Endothelial cell of umbilical vein (primary cell): ENCODE data around the gene PRDM2. TPM values are rescaled to one million over a fixed set of nuclear protein-coding genes. Genes with fewer than 3 reads are reported as not detected.

Source experiments
- BruUV-seq: library from RNA; stranded (reverse); fragments of 400-500 nt; replicated peaks from 2 replicates; lab custom pipeline; 2021; lab: Mats Ljungman, UMichigan
- CTCF ChIA-PET: fragments of 300-600, 350-600 bp; sonication (Branson Sonifier 250); formaldehyde crosslinking; loops from one replicate; lab custom pipeline; 2021; ENCODE audit warnings: antibody characterized with exemption, inconsistent platforms; lab: Charles Lee
- POLR2A ChIA-PET: fragments of 300-600, 350-600 bp; sonication (Branson Sonifier 250); formaldehyde crosslinking; loops from one replicate; lab custom pipeline; 2021; ENCODE audit warnings: antibody characterized with exemption, inconsistent platforms; lab: Charles Lee
- DNase-seq: peaks from one replicate; pipeline ENCODE4 v3.0.0-alpha.2; 2011; ENCODE audit warnings: low read depth, low spot score
- FAIRE-seq: peaks from 2 replicates; lab custom pipeline; 2011; peaks lifted over from hg19 to GRCh38; lab: Jason Lieb, UNC
- H2AFZ ChIP-seq: 2 replicates; pipeline ENCODE4 v1.6.0; 2012; ENCODE audit warnings: low read depth, low read length, control low read depth, inconsistent platforms
- H3K27ac ChIP-seq: 2 replicates; pipeline ENCODE4 v1.5.1; 2011; ENCODE audit warnings: low read depth, mild to moderate bottlenecking, control low read depth, low read length, moderate library complexity; ENCODE audit not compliant: insufficient read depth
- H3K27me3 ChIP-seq, 2 experiments: 2 replicates each; pipeline versions ENCODE4 v1.6.0 to v1.6.1; 2011; ENCODE audit warnings: low read length in 2 of 2, mixed read lengths in 1 of 2; ENCODE audit not compliant: control insufficient read depth in 2 of 2, insufficient read depth in 2 of 2
- H3K36me3 ChIP-seq, 2 experiments: 2 replicates in 1 of 2; 3 replicates in 1 of 2; pipeline ENCODE4 v1.5.1; 2011; ENCODE audit warnings: low read length in 2 of 2, mild to moderate bottlenecking in 1 of 2, moderate library complexity in 1 of 2; ENCODE audit not compliant: control insufficient read depth in 2 of 2, insufficient read depth in 2 of 2; ENCODE audit errors: extremely low read depth in 1 of 2
- H3K4me1 ChIP-seq: 3 replicates; pipeline ENCODE4 v1.5.1; 2011; ENCODE audit warnings: mild to moderate bottlenecking, low read length; ENCODE audit not compliant: control insufficient read depth, insufficient read depth; ENCODE audit errors: extremely low read depth
- H3K4me2 ChIP-seq: 2 replicates; pipeline ENCODE4 v1.6.1; 2011; ENCODE audit warnings: low read length, control low read depth, mixed read lengths; ENCODE audit not compliant: insufficient read depth
- H3K4me3 ChIP-seq, 3 experiments: fragments of 200-600 bp in 1 of 3; sonication (generic), shearing (Covaris generic) in 1 of 3; replicated peaks in 1 of 3; 2 replicates each; pipeline ENCODE4 v1.5.1; 2011 to 2016; ENCODE audit warnings: control low read depth in 3 of 3, low read length in 3 of 3, mild to moderate bottlenecking in 2 of 3, inconsistent platforms in 1 of 3, low read depth in 1 of 3, moderate library complexity in 1 of 3; ENCODE audit not compliant: insufficient read depth in 1 of 3
- H3K79me2 ChIP-seq: 2 replicates; pipeline ENCODE4 v1.6.0; 2012; ENCODE audit warnings: low read length, inconsistent platforms; ENCODE audit not compliant: control insufficient read depth, insufficient read depth
- H3K9ac ChIP-seq: replicated peaks from 2 replicates; pipeline ENCODE3; 2011; ENCODE audit warnings: low read length, control low read depth; ENCODE audit not compliant: insufficient read depth; ENCODE audit errors: extremely low read depth
- H3K9me1 ChIP-seq: replicated peaks from 3 replicates; pipeline ENCODE4 v1.6.0; 2011; ENCODE audit warnings: mild to moderate bottlenecking, low read length; ENCODE audit not compliant: control insufficient read depth, insufficient read depth; ENCODE audit errors: extremely low read depth
- H3K9me3 ChIP-seq: replicated peaks from 2 replicates; pipeline ENCODE4 v1.5.1; 2012; ENCODE audit warnings: low read length, inconsistent platforms; ENCODE audit not compliant: control insufficient read depth, insufficient read depth
- H4K20me1 ChIP-seq: replicated peaks from 2 replicates; pipeline ENCODE3; 2011; ENCODE audit warnings: mild to moderate bottlenecking, low read length; ENCODE audit not compliant: control insufficient read depth, insufficient read depth; ENCODE audit errors: extremely low read depth
- FOS ChIP-seq: IDR thresholded peaks from 2 replicates; pipeline ENCODE4 v1.6.1; 2011; ENCODE audit warnings: mild to moderate bottlenecking, low read length, moderate library complexity, borderline replicate concordance; ENCODE audit not compliant: insufficient read depth
- GATA2 ChIP-seq: IDR thresholded peaks from 2 replicates; pipeline ENCODE4 v1.7.0; 2011; ENCODE audit warnings: low read depth, mild to moderate bottlenecking, moderate library complexity, mixed read lengths, low read length; ENCODE audit not compliant: insufficient read length, insufficient read depth
- JUN ChIP-seq: IDR thresholded peaks from 2 replicates; pipeline ENCODE4 v1.6.1; 2011; ENCODE audit warnings: borderline replicate concordance, low read depth; ENCODE audit not compliant: insufficient read length, insufficient read depth
- MYC ChIP-seq: IDR thresholded peaks from one replicate; pipeline ENCODE4 v1.6.1; 2011; ENCODE audit warnings: mild to moderate bottlenecking, low read depth, low read length
- POLR2A ChIP-seq: IDR thresholded peaks from 2 replicates; pipeline ENCODE4 v1.6.1; 2012; ENCODE audit warnings: low read depth, mild to moderate bottlenecking, control low read depth, low read length
- POLR2AphosphoS5 ChIP-seq: IDR thresholded peaks from 2 replicates; pipeline ENCODE4 v1.6.1; 2012; ENCODE audit warnings: low read depth, mild to moderate bottlenecking, control low read depth, low read length, moderate library complexity; ENCODE audit not compliant: insufficient read depth
- dilution Hi-C: fragments of 300-500 bp; cut with MboI; formaldehyde crosslinking; loops from one replicate; pipeline ENCODE4 v1.15.0; 2019; ENCODE audit warnings: low sequenced_read_pairs; ENCODE audit not compliant: extremely low pct_ligation_motif_present
- intact Hi-C: fragments of 100-400 bp; cut with micrococcal nuclease; formaldehyde crosslinking; loops from one replicate; pipeline ENCODE4 v1.10.0; 2022
- polyA plus RNA-seq, 4 experiments: library from polyadenylated mRNA; depleted of rRNA in 3 of 4; stranded (reverse) in 3 of 4; unstranded in 1 of 4; fragments of >200 nt; gene quantifications; 2 replicates each; pipeline versions ENCODE4 v1.2.1 to v1.2.3, GENCODE V29; 2011 to 2012; ENCODE audit warnings: missing spikeins in 1 of 4
- total RNA-seq: library from RNA; stranded (reverse); gene quantifications from 2 replicates; pipeline ENCODE4 v1.2.3, GENCODE V29; 2021
- TF ChIP-seq, protein P1 (sequence below), 2 donors: IDR thresholded peaks; 1 replicate in 1 of 2; 2 replicates in 1 of 2; pipeline ENCODE4 v1.5.1; 2011; ENCODE audit warnings: low read length in 2 of 2, mild to moderate bottlenecking in 2 of 2, moderate library complexity in 2 of 2, control low read depth in 1 of 2, inconsistent platforms in 1 of 2, low read depth in 1 of 2; ENCODE audit not compliant: insufficient read depth in 1 of 2; ENCODE audit errors: extremely low read depth in 1 of 2
- TF ChIP-seq, protein P2 (sequence below): IDR thresholded peaks from 2 replicates; pipeline ENCODE4 v1.6.1; 2011; ENCODE audit not compliant: insufficient read depth, insufficient read length

PRDM2 gene
- total and polyA plus RNA-seq, 2 donors (not counting 3 experiments of a cell fraction or from before 2014, with no cell fraction given): 11.3 to 35.7 TPM

GRCh38 chr1:13871413-13871812, 171.4 kb downstream of the PRDM2 start:
- dilution Hi-C loops: no loop called here
- Histone ChIP-seq H3K9me3 (no peaks in the 10 kb centered on the region), H2AFZ (no peak overlapping the region), H3K9me1 (no peaks in the 10 kb centered on the region), H3K4me1 (no peaks in the 10 kb centered on the region), H3K4me3 (no peak overlapping the region), H3K9ac (no peak overlapping the region), H3K4me2 (no peak overlapping the region), H3K79me2 (no peaks in the 10 kb centered on the region), H3K27me3 (no peaks in the 10 kb centered on the region), H3K27ac (no peak overlapping the region), H4K20me1 (no peaks in the 10 kb centered on the region), H3K36me3 (no peaks in the 10 kb centered on the region)
- TF ChIP-seq MYC (no peak), POLR2AphosphoS5 (no peak), JUN (no peak), POLR2A (no peak), FOS (no peak), GATA2 (no peak)
- TF ChIP-seq, protein P1, sequence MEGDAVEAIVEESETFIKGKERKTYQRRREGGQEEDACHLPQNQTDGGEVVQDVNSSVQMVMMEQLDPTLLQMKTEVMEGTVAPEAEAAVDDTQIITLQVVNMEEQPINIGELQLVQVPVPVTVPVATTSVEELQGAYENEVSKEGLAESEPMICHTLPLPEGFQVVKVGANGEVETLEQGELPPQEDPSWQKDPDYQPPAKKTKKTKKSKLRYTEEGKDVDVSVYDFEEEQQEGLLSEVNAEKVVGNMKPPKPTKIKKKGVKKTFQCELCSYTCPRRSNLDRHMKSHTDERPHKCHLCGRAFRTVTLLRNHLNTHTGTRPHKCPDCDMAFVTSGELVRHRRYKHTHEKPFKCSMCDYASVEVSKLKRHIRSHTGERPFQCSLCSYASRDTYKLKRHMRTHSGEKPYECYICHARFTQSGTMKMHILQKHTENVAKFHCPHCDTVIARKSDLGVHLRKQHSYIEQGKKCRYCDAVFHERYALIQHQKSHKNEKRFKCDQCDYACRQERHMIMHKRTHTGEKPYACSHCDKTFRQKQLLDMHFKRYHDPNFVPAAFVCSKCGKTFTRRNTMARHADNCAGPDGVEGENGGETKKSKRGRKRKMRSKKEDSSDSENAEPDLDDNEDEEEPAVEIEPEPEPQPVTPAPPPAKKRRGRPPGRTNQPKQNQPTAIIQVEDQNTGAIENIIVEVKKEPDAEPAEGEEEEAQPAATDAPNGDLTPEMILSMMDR (IDR thresholded peaks at IDR 0.05; ENCODE audit: extremely low read depth in 1 of 2, insufficient read depth in 1 of 2, low read depth in 1 of 2, low read length in 2 of 2): no peak
- TF ChIP-seq, protein P2, sequence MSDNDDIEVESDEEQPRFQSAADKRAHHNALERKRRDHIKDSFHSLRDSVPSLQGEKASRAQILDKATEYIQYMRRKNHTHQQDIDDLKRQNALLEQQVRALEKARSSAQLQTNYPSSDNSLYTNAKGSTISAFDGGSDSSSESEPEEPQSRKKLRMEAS: no peak
- no peak for DNase-seq
- no peak for FAIRE-seq
- ChIA-PET POLR2A (no interaction called here), CTCF (no interaction called here)
- BruUV-seq: no TSS peak
- intact Hi-C loops: no loop called here
